GM12891 (cell line): Measurements from ENCODE around the gene KCND2.

ENCODE experiments used
- PAX5 ChIP-seq: IDR thresholded peaks from 2 replicates; pipeline ENCODE4 v1.6.1; 2011; ENCODE audit warnings: low read length, moderate library complexity, mild to moderate bottlenecking; ENCODE audit not compliant: insufficient read depth, severe bottlenecking
- POLR2A ChIP-seq: IDR thresholded peaks from 2 replicates; pipeline ENCODE4 v1.6.1; 2011; ENCODE audit warnings: low read depth, low read length, control low read depth
- POLR2AphosphoS5 ChIP-seq: IDR thresholded peaks from 2 replicates; pipeline ENCODE4 v1.6.1; 2011; ENCODE audit warnings: low read depth, low read length, control low read depth
- SPI1 ChIP-seq: IDR thresholded peaks from 2 replicates; pipeline ENCODE4 v1.6.1; 2011; ENCODE audit warnings: low read depth, low read length, control low read depth

DNA sequence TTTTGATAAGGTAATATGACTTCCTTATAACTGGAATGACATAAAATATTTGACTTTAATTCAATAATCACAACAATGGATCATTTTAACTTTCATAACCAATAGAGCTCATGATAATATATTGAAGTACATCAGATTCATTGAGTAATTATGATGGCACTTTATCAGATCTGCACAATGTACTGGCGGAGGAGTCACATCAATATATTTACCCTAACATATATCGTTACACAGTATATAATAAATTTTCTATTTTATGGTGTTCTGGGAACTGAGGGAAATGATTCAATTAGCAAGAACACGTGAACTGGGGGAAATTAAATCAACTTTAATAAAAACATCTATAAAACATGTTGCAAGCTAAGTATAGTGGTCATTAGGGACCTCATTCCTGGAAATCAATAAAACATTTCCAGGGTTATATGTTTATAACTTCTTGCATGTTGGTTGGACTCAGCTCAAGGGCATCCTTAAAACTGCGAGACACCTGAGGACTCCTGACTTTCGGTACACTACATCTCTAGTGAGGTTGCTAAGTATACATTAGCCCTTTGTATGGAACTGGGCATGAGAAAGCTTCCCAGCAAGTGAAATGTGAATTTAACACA is 254.0 kb downstream of the KCND2 start:
- TF ChIP-seq POLR2AphosphoS5 = no peak
- no peak for TF ChIP-seq POLR2A
- TF ChIP-seq PAX5 = no peak
- TF ChIP-seq SPI1 = no peak
